IMR-90 (cell line): ENCODE measurements around the gene CD46.

ENCODE experiments used
- BHLHE40 ChIP-seq: fragments of 150-350 bp; IDR thresholded peaks from 2 replicates; pipeline ENCODE4 v1.6.1; 2016; ENCODE audit warnings: mild to moderate bottlenecking, low read depth, low read length
- CEBPB ChIP-seq: IDR thresholded peaks from 2 replicates; pipeline ENCODE4 v1.6.1; 2012; ENCODE audit warnings: low read depth, low read length, improper control_type of control experiment
- CTCF ChIP-seq: conservative IDR thresholded peaks from 2 replicates; pipeline ENCODE4 v1.5.1; 2012; ENCODE audit warnings: mild to moderate bottlenecking, low read depth, low read length, improper control_type of control experiment
- ELK1 ChIP-seq: fragments of 150-350 bp; IDR thresholded peaks from 2 replicates; pipeline ENCODE4 v1.6.1; 2016; ENCODE audit warnings: low read depth, mild to moderate bottlenecking, low read length, moderate library complexity, borderline replicate concordance
- FOS ChIP-seq: fragments of 150-350 bp; IDR thresholded peaks from 2 replicates; pipeline ENCODE4 v1.6.1; 2016; ENCODE audit warnings: low read depth, low read length
- MAFK ChIP-seq: IDR thresholded peaks from 2 replicates; pipeline ENCODE4 v1.6.1; 2012; ENCODE audit warnings: low read depth, low read length, improper control_type of control experiment
- MXI1 ChIP-seq: IDR thresholded peaks from 2 replicates; pipeline ENCODE4 v1.6.1; 2012; ENCODE audit warnings: low read depth, mild to moderate bottlenecking, low read length, moderate library complexity, borderline replicate concordance
- POLR2A ChIP-seq: IDR thresholded peaks from 2 replicates; pipeline ENCODE4 v1.6.1; 2012; ENCODE audit warnings: mild to moderate bottlenecking, low read depth, low read length
- RAD21 ChIP-seq: IDR thresholded peaks from 2 replicates; pipeline ENCODE4 v1.6.1; 2012; ENCODE audit warnings: low read length, improper control_type of control experiment
- RCOR1 ChIP-seq: IDR thresholded peaks from 2 replicates; pipeline ENCODE4 v1.6.1; 2012; ENCODE audit warnings: mild to moderate bottlenecking, low read length, improper control_type of control experiment; ENCODE audit not compliant: insufficient replicate concordance
- RFX5 ChIP-seq: IDR thresholded peaks from 2 replicates; pipeline ENCODE4 v1.8.0; 2012; ENCODE audit warnings: low read depth, mild to moderate bottlenecking, low read length, moderate library complexity
- SMC3 ChIP-seq: fragments of 150-350 bp; IDR thresholded peaks from 2 replicates; pipeline ENCODE4 v1.6.1; 2016; ENCODE audit warnings: low read depth, mild to moderate bottlenecking, antibody characterized with exemption, low read length, moderate library complexity
- USF2 ChIP-seq: fragments of 150-350 bp; IDR thresholded peaks from 2 replicates; pipeline ENCODE4 v1.6.1; 2017; ENCODE audit warnings: mild to moderate bottlenecking, antibody characterized with exemption, low read length, low read depth

- TF ChIP-seq CTCF (no peak), POLR2A (no peak), BHLHE40 (no peak), MAFK (no peak), USF2 (no peak), CEBPB (no peak), RAD21 (no peak), SMC3 (no peak), RFX5 (no peak), ELK1 (no peak), RCOR1 (no peak), MXI1 (no peak), FOS (no peak)
Observed at GRCh38 chr1:207825409-207825695, 73.5 kb downstream of the CD46 start.
